Activated T-helper 1 cell treated with Interleukin-2 at 50 U/mL for 16 hours (primary cell): Measurements from ENCODE around the gene SLC24A4.

Experiments used
- DNase-seq: peaks from one replicate; pipeline ENCODE4 v3.0.0-alpha.2; 2020; ENCODE audit warnings: low read depth

Gene SLC24A4

GRCh38 chr14:92503756-92504491, 181.0 kb downstream of the SLC24A4 start:
- DNase-seq = no peak

- no peak for DNase-seq
These were observed 182.9 kb downstream of the SLC24A4 start for GRCh38 chr14:92505826-92506225.

DNA sequence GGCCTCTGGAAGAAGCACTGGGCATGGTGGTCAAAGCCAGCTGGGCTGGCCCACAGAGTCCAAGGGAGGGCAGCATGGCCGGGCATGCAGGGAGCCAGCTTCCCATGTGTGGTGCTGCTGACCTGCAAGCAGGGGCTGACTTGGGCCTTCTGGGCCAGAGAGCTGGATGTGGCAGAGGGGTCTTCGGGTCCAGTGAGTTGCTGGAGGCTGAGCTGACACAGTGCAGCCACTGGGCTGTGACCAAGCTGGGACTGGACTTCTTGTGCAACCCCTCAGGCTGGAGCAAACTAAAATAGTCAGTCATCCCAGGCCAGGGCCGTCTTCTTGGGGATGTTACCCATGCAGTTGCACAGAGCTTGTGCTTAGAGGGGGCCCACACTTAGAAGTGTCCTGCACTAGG, 183.3 kb downstream of the SLC24A4 start:
- no peak for DNase-seq

DNA sequence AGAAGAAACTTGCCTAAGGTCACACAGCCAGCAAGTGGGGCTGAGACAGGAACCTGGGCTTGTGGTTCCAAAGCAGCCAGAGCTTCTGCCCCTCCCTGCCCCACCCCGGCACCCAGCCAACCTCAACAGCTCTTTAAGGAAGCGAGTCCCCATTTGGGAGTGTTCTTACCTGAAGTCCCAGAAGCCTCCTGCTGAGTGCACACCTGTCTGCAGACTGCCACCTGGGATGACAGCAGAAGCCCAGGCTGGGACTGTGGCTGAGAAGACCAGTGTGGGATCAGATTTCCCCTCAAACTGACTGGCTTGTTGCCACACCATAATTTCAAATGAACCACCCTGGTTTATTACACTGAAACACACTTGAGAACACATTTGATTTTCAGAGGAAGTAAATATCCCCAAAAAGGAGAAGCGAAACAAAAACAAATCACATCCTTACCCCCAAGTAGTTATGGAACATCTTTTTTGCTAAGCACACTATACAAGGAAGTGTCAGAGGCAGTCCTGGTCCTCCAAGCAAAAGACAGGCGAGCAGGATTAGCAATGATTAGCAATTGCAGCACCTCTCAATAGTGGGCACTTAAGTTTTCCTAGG, 184.3 kb downstream of the SLC24A4 start:
- no peak for DNase-seq

- no peak for DNase-seq
These were observed 188.0 kb downstream of the SLC24A4 start for GRCh38 chr14:92510972-92511371.

DNA sequence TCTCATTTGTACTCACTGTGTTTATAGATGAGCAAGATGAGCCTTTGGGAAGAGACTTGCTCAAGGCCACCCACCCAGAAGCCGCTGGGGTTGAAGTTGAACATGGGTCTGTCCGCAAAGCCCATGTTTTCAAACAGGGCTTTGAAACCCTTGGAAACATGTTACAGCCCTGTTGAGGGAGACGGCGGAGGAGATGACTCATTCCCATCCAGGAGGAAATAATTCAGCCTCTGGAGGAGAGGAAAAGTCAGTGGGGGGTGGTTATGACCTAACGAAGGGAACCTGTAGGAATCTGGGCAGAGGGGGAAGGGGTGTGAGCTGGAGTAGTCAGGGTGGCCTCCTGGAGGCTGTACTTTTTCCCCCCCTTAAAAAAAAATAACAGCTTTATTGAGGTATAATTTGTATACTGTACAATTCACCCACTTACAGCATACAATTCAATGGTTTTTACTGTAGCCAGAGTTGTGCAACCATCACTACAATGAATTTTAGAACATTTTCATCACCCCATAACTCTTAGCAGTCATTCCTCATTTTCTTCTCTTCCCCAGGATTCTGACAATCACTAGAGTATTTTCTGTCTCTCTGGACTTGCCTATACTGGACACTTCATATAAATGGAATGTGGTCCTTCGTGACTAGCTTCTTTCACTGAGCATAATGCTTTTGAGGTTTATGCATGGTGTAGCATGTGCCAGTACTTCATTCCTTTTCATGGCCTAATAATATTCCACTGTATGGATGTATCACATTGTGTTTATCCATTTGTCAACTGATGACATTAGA, 188.7 kb downstream of the SLC24A4 start:
- DNase-seq = no peak

DNA sequence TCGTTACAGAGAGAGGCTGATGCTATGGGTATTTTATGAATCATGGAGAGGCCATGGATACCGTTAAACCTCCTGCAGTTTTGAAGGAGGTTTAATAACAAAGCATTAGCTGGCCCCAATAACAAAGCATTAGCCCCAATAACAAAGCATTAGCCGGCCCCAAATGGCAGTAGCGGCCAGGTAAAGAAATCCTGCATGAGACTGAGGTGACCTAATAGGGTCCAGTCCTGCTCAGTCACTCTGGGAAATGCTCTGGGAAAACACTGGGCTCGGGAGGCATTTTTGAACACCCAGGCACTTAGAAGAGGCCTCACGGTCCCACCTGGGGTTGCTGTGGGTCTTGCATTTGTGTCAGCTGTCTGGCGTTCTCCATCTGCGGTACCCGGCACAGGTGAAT, 189.8 kb downstream of the SLC24A4 start:
- no peak for DNase-seq

DNA sequence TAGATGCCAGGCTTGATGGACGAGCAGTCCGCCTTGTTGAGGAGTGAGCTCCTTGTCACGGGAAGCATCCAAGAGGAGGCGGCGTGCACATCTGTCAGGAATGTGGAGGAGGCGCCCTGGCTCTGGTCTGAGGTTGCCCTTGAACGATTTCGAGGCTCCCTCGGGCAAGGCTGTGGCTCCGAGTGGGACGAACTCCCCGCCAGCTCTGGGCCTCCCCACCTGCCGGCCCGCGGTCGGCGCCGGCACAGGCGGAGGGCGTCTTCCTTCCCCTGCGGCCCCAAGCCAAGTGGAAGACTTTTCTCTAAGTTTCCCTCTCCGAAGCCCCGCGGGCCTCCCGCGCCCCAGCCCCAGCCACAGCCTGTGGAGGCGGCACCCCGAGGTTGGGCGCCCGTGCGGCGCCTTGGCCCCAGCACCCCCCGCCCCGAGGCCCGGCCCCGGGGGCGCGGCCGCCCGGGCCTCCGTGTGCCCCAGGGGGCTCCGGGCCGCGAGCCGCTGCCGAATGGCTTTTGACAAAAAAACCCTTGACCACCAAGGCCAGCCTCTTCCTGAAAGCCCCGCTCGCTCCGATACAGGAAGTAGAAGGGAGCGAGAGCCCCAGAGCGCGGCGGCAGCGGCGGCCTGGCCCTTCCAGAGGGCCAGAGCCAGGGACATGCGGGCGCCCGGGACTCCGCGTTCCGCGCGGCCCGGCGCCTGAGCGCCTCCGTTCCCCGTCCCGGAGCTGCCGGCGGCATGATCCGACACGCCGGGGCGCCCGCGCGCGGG, 190.4 kb downstream of the SLC24A4 start, which contains the start of gene RIN3:
RIN3 (plus strand) TSS at position 578 of the 762 bp plus-strand sequence; CDS start at position 730, 152 bp downstream.
- DNase-seq = peak; percentile 5

- no peak for DNase-seq
These were observed 191.2 kb downstream of the SLC24A4 start for GRCh38 chr14:92513966-92514843.

GRCh38 chr14:92514844-92515514, 192.0 kb downstream of the SLC24A4 start:
- DNase-seq = no peak

GRCh38 chr14:92515546-92516343, 192.8 kb downstream of the SLC24A4 start:
- DNase-seq = no peak

DNA sequence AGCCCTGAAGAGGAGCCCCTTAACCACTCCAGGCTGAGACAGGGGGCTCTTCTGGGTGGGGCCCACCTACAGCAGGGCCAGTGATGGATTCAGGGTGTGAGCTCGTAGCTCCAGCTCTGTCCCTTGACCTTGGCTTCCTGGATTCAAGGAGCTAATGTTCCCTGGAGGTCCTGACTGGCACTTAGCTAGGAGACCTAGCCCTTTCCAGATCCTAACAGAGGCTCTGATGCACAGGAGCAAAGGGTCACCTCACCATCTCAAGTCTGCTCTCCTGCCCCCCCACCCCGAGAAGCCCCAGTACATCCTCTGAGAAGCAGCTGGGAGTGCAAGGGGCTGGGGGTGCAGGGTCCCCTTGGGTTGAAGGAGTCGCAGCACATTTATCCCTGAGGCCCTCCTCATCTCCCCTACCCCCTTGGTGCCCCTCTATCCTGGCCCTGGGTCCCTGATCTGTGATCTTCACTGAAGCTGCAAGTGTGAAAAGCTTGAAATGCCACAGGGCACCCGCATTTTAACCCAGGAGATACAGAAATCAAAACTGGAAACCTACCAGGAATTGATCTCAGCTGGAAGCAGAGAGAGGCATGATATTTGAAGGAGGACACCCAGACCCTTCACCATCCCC, 193.5 kb downstream of the SLC24A4 start:
- no peak for DNase-seq

GRCh38 chr14:92516966-92517506, 194.1 kb downstream of the SLC24A4 start:
- DNase-seq = no peak

GRCh38 chr14:92517761-92518160, 194.8 kb downstream of the SLC24A4 start:
- no peak for DNase-seq

DNA sequence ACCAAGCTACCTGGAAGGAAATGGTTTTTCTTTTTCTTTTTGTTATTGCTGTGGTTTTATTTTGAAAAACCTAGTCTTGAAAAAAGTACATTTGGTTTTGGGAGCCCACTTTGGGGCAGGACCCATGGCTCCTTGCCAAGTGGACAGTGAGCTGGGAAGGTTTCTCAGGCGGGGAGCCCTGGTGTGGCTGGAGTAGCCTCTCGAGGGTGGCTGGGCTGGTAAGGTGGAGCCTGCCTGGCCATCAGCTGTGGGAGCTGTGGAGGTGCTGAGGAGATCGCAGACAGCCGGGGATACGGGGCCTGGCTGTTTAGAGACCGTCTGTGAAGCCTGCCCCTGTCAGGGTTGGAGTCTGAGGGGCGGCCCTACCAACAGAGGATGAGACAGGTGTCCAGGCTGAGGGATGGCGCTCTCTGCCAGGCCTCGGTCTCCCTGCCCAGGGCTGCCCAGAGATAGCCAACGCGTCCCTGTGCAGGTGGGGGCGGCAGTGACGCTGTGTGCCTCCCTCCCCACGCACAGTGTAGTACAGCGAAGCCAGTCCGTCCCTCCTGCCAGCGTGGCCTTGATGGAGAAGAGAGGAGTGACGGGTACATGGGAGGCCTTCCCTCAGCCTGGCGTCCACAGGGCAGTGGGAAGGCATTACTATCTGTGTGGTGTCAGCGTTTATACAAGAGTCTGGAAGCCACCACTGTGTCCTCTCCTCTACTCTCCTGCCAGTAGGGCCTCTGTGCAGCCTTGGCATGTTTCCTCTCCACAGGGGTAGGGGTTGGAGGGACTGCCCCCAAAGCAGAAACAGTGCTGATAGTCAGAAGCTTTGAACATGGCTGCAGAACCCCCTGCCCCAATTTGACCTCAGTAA, 196.5 kb downstream of the SLC24A4 start:
- DNase-seq = no peak

DNA sequence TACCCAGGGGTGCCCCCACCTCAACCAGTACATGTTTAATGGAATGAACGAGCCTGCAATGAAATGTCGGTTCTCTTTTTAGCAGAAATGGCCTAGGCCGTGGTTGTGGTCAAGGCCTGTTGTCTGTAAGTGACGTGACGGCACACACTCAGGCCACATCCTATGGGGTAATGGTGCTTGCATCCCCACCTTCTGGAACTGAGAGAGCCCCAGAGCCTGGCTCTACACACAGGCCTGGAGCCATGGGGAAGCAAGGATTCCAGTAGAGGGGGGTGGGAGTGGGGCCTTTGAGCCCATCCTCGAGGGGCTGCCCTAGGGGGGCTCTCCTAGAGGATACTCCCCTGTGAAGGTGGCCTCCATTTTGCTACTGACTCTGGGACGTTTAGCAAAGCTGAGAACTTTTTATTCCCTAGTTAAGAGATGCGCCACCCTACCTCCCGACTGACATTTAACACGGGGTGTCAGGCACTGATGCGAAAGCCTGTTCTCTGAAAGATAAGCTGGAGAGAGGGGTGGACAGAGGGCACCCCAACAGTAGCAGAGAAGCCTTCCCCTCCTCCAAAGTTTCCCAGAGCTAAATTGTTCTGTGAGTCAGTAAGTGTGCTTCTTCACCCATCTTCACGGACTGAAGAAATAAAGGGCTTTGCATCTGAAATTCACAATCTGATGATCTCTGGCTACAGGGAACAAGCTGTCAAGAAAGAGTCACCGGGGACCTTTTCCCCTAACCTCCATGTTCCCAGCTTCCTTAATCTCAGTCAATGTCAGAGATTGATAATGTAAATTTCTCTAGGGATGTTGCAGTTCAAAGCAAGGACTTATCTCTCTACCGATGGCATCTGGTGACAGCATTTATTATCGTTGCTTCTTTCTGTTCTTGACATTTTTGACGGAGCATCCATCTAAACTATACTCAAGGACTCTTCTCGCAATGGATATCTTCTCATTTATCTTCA, 197.4 kb downstream of the SLC24A4 start:
- no peak for DNase-seq

DNA sequence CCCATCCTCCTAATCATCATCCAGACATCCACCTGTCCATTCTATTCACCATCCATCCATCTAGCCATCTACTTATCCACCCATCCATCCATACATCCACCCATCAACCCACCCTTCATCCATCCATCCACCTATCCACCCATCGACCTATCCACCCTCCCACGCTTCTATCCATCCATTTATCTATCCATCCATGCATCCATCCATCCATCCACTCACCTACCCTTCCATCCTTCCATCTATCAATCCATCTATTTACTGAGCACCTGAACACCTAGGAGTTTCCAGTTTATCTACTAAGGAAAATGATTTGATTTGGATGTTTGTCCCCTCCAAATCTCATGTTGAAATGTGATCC, 198.1 kb downstream of the SLC24A4 start:
- no peak for DNase-seq
